Measurements from ENCODE around the gene FAM174B. TPM values are rescaled to one million over a fixed set of nuclear protein-coding genes. Genes with fewer than 3 reads are reported as not detected.

FAM174B gene
- total RNA-seq, 1 donor from 2014 or later, result 11.0 TPM

DNA sequence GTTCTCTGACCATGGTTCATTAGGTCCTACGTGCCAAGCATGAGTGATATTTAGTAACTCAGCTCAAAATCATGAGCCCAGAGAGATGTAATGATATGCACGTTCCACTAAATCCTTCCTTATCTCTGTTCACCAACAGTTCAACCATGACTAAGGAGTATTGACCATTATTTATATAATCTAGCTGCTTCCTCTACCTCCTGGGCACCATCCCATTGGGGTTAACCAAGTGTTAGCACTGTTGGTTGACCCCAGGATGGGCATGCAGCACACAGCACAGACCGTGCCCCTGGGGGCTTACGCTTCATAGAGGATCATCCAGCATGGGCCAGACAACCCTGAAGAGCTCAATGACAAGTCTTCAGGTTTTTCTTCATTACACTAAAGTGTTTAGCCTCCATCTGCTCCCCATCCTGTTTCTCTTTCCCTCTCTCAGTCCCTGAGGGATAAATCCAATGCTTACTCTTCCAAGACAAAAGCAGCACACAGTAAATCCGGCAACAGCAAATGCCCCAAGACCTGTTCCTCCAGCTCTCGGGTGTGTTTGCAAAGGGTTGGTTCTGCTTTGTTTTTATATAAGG is 10.4 kb downstream of the FAM174B start:
- TF ChIP-seq, protein P1, sequence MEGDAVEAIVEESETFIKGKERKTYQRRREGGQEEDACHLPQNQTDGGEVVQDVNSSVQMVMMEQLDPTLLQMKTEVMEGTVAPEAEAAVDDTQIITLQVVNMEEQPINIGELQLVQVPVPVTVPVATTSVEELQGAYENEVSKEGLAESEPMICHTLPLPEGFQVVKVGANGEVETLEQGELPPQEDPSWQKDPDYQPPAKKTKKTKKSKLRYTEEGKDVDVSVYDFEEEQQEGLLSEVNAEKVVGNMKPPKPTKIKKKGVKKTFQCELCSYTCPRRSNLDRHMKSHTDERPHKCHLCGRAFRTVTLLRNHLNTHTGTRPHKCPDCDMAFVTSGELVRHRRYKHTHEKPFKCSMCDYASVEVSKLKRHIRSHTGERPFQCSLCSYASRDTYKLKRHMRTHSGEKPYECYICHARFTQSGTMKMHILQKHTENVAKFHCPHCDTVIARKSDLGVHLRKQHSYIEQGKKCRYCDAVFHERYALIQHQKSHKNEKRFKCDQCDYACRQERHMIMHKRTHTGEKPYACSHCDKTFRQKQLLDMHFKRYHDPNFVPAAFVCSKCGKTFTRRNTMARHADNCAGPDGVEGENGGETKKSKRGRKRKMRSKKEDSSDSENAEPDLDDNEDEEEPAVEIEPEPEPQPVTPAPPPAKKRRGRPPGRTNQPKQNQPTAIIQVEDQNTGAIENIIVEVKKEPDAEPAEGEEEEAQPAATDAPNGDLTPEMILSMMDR (IDR thresholded peaks at IDR 0.05), result no peak
- no peak overlapping the region for H3K4me3 Mint-ChIP-seq (ENCODE audit: unreplicated experiment)
- DNase-seq (ENCODE audit: extremely low spot score, unreplicated experiment), result peak; percentile 36
- peaks cover 4% of the 10 kb centered on the region for H3K27me3 Mint-ChIP-seq (ENCODE audit: unreplicated experiment)
- no peak overlapping the region for H3K27ac Mint-ChIP-seq (ENCODE audit: unreplicated experiment)
- no peaks in the 10 kb centered on the region for H3K36me3 Mint-ChIP-seq (ENCODE audit: unreplicated experiment)
- H3K9me3 Mint-ChIP-seq (ENCODE audit: unreplicated experiment), result peaks cover 11% of the 10 kb centered on the region
- peaks cover 8% of the 10 kb centered on the region for H3K4me1 Mint-ChIP-seq (ENCODE audit: unreplicated experiment)

DNA sequence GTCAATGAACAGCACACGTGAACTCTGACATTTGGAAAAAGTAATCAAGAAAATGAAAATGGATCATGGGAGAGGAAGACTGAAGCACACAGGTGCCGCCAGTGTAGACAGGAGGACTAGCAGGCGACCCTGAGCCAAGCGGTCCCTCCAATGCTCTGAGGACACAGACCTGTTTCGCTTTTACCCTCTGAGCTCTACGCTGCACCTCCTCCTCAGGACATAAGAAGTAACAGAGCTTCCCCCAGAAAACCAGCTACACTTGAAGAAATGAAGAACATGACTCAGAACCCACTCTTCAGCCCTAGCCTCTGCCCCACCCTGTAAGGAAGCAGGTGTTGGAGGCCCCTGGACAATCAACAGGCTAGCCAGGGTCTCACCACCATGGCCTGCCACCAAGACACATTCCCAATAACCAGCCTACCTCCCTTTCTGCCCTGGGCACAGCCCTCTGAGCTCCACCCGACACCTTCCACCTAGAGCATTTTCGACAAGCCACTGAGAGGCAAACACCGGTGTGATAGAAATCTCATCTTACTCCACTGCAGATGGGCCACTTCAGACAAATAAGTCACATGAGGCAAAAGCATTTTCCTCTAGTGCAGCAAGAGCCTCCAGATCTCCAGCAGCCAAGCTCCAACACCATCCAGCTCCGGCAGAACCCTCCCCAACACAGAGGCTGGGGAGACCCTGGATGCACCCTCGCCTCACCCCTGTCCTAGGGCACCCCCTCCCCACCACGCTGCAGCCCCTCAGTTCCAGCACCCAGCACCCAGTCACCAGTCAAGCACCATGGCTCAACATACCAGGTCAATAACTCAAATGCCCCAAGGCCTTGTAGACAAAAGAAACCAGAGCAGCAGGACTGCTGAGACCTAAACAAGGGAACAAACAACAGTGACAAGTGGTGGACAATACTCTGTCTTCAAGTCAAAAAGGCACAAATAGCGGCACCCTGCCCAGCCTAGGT is 11.4 kb downstream of the FAM174B start:
- H3K4me3 Mint-ChIP-seq (ENCODE audit: unreplicated experiment), result no peak overlapping the region
- peaks cover 10% of the 10 kb centered on the region for H3K4me1 Mint-ChIP-seq (ENCODE audit: unreplicated experiment)
- H3K36me3 Mint-ChIP-seq (ENCODE audit: unreplicated experiment), result no peaks in the 10 kb centered on the region
- H3K9me3 Mint-ChIP-seq (ENCODE audit: unreplicated experiment), result peaks cover 16% of the 10 kb centered on the region
- peak; percentile 63 for DNase-seq (ENCODE audit: extremely low spot score, unreplicated experiment)
- TF ChIP-seq, protein P1 (IDR thresholded peaks at IDR 0.05), result no peak
- peaks cover 4% of the 10 kb centered on the region for H3K27me3 Mint-ChIP-seq (ENCODE audit: unreplicated experiment)
- no peak overlapping the region for H3K27ac Mint-ChIP-seq (ENCODE audit: unreplicated experiment)

DNA sequence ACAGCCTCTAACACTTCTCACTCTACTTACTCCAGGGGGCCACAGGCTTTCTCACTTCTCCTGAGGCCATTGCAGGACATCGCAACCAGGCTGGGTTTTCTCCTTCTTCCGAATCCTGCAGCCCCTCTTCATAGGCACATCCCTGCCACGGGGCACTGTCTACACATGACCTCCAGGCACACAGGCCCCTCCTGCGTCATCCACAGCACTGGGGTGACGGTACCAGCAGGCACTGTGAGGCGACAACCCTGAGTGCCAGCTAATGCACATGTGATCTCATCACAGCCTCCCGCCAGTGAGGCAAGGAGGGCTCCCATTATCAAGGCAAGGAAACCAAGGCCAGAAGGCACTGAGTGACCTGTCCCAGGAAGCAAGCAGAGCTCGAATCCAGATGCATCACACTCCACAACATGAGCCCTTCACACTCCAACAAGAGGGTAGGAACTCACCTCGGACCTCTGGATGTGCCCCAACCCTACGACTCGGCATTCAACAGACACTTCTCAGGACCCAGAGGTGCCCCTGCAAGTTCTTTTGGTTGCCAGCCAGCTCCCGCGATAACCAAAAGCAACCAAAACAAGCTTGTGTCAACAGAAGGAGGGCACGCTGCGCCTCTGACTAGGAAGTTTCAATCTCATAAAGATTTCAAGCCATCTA is 16.7 kb downstream of the FAM174B start:
- H3K36me3 Mint-ChIP-seq (ENCODE audit: unreplicated experiment), result no peaks in the 10 kb centered on the region
- no peak overlapping the region for H3K4me3 Mint-ChIP-seq (ENCODE audit: unreplicated experiment)
- H3K4me1 Mint-ChIP-seq (ENCODE audit: unreplicated experiment), result peaks cover 39% of the 10 kb centered on the region
- H3K27ac Mint-ChIP-seq (ENCODE audit: unreplicated experiment), result peak overlapping the region; percentile 94
- no peaks in the 10 kb centered on the region for H3K27me3 Mint-ChIP-seq (ENCODE audit: unreplicated experiment)
- H3K9me3 Mint-ChIP-seq (ENCODE audit: unreplicated experiment), result peaks cover 16% of the 10 kb centered on the region
- peak; percentile 73 for DNase-seq (ENCODE audit: extremely low spot score, unreplicated experiment)
- TF ChIP-seq, protein P1 (IDR thresholded peaks at IDR 0.05), result no peak

DNA sequence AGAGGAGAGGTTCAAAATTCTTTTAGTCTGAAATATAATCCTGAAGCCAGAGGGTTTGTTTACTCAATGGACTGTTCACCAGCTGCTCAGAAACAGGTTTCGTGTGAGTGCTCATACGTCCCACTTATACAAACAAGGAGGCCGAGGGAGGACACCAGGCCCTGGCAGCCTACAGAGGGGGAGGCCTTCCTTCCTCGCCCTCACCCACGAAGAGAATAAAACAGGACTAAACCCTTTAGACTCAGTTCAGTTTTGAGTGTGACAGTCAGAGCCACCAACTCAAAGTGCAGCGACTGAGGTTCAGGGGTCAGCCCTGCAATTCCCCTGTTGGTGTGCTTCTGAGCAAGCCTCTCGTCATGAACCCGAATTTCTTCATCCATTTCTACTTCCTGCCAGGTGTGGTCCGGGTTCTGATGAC is 17.3 kb downstream of the FAM174B start:
- no peaks in the 10 kb centered on the region for H3K36me3 Mint-ChIP-seq (ENCODE audit: unreplicated experiment)
- peak; percentile 82 for DNase-seq (ENCODE audit: extremely low spot score, unreplicated experiment)
- H3K27ac Mint-ChIP-seq (ENCODE audit: unreplicated experiment), result peak overlapping the region; percentile 94
- H3K4me1 Mint-ChIP-seq (ENCODE audit: unreplicated experiment), result peaks cover 42% of the 10 kb centered on the region
- peak overlapping the region; percentile 5 for H3K4me3 Mint-ChIP-seq (ENCODE audit: unreplicated experiment)
- no peaks in the 10 kb centered on the region for H3K27me3 Mint-ChIP-seq (ENCODE audit: unreplicated experiment)
- TF ChIP-seq, protein P1 (IDR thresholded peaks at IDR 0.05), result no peak
- H3K9me3 Mint-ChIP-seq (ENCODE audit: unreplicated experiment), result peaks cover 16% of the 10 kb centered on the region

Measured in osteocyte (in vitro differentiated cells).